ENCODE measurements around the gene CERS6. TPM values are rescaled to one million over a fixed set of nuclear protein-coding genes. Genes with fewer than 3 reads are reported as not detected.

Gene CERS6
- polyA plus RNA-seq, 1 donor from 2014 or later, result 59.3 TPM

DNA sequence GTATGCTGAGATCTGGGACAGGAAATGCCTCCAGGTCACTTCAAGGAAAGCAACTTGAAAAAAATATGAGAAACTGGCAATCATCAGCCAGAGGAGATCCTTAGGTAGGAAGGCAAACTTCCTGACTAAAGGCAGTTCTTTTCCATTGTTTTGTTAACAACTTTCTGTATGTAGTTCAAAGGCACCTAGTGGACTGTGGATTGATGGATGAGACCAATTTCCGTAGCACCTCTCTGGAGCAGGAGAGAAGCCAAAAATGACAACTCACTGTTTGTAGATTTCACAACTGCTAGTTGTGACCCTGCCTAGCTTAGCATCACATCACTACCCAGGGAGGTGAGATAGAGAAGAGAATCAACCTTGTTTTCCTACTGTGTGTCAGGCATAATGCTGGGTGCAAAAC is 324.6 kb downstream of the CERS6 start:
- TF ChIP-seq EP300 (conservative IDR thresholded peaks at IDR 0.05; ENCODE audit: poor library complexity, severe bottlenecking) (no peak), MXI1 (conservative IDR thresholded peaks at IDR 0.05; ENCODE audit: poor library complexity, severe bottlenecking) (no peak), TAF1 (IDR thresholded peaks at IDR 0.05; ENCODE audit: low read depth) (no peak), RAD21 (conservative IDR thresholded peaks at IDR 0.05) (no peak), CTCF (IDR thresholded peaks at IDR 0.05; ENCODE audit: poor library complexity, severe bottlenecking) (no peak), EZH2 (IDR thresholded peaks at IDR 0.05; ENCODE audit: borderline replicate concordance, insufficient read depth, low read length, poor library complexity, severe bottlenecking) (no peak), POLR2AphosphoS5 (IDR thresholded peaks at IDR 0.05) (no peak), SMC3 (conservative IDR thresholded peaks at IDR 0.05; ENCODE audit: poor library complexity) (no peak)
- TF ChIP-seq, protein P1, sequence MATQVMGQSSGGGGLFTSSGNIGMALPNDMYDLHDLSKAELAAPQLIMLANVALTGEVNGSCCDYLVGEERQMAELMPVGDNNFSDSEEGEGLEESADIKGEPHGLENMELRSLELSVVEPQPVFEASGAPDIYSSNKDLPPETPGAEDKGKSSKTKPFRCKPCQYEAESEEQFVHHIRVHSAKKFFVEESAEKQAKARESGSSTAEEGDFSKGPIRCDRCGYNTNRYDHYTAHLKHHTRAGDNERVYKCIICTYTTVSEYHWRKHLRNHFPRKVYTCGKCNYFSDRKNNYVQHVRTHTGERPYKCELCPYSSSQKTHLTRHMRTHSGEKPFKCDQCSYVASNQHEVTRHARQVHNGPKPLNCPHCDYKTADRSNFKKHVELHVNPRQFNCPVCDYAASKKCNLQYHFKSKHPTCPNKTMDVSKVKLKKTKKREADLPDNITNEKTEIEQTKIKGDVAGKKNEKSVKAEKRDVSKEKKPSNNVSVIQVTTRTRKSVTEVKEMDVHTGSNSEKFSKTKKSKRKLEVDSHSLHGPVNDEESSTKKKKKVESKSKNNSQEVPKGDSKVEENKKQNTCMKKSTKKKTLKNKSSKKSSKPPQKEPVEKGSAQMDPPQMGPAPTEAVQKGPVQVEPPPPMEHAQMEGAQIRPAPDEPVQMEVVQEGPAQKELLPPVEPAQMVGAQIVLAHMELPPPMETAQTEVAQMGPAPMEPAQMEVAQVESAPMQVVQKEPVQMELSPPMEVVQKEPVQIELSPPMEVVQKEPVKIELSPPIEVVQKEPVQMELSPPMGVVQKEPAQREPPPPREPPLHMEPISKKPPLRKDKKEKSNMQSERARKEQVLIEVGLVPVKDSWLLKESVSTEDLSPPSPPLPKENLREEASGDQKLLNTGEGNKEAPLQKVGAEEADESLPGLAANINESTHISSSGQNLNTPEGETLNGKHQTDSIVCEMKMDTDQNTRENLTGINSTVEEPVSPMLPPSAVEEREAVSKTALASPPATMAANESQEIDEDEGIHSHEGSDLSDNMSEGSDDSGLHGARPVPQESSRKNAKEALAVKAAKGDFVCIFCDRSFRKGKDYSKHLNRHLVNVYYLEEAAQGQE (IDR thresholded peaks at IDR 0.05; ENCODE audit: borderline replicate concordance), result no peak
- Histone ChIP-seq H3K4me2 (ENCODE audit: low read length) (no peak overlapping the region), H3K79me2 (replicated peaks; ENCODE audit: insufficient read depth, low read length) (no peaks in the 10 kb centered on the region)

DNA sequence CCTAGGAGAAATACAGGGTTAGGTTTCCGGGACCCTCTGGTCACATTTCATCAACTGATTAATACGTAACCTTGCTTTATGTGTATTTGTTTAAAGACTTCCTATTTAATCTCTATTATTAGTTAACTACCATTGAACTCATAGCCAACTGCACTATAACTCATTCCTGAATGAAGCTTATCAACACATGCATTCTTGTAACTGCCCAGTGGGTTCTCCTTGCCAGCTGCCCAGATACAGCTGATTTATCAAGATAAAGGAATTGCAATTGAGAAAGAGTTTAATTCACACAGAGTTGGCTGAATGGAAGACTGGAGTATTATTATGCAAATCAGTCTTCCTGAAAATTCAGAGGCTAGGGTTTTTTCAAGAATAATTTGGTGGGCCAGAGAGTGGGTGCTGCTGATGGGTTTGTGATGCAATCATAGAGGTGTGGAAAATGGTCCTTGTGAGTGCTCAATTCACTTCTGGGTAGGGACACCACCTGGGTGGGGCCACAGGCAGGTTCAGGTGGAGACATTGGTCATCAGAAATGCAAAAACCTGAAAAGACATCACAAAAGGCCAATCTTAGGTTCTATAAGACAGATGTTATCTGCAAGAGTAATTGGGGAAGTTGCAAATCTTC is 325.2 kb downstream of the CERS6 start:
- Histone ChIP-seq H3F3A (ENCODE audit: insufficient read depth, low read length, poor library complexity, severe bottlenecking) (no peaks in the 10 kb centered on the region), H3K9me2 (ENCODE audit: insufficient read depth, low read length) (no peaks in the 10 kb centered on the region), H3K36me3 (ENCODE audit: insufficient read depth, low read length) (no peaks in the 10 kb centered on the region), H3K4me2 (ENCODE audit: low read length) (no peak overlapping the region), H3K79me2 (replicated peaks; ENCODE audit: insufficient read depth, low read length) (no peaks in the 10 kb centered on the region), H3K27ac (ENCODE audit: low read length) (no peak overlapping the region), H4K20me1 (ENCODE audit: insufficient read depth) (no peaks in the 10 kb centered on the region), H2AFZ (ENCODE audit: low read depth, low read length) (no peak overlapping the region), H3K27me3 (ENCODE audit: insufficient read depth, low read depth, low read length) (no peaks in the 10 kb centered on the region), H3K9ac (ENCODE audit: low read length) (no peak overlapping the region), H3K9me3 (ENCODE audit: low read length) (no peaks in the 10 kb centered on the region), H3K4me3 (ENCODE audit: low read length) (no peak overlapping the region)
- no peak for TF ChIP-seq RAD21 (conservative IDR thresholded peaks at IDR 0.05)
- no peak for TF ChIP-seq SMC3 (conservative IDR thresholded peaks at IDR 0.05; ENCODE audit: poor library complexity)
- no peak for TF ChIP-seq EP300 (conservative IDR thresholded peaks at IDR 0.05; ENCODE audit: poor library complexity, severe bottlenecking)

More for the DNA sequence above, 324.6 kb downstream of the CERS6 start:
- Histone ChIP-seq H3K36me3 (ENCODE audit: insufficient read depth, low read length) (no peaks in the 10 kb centered on the region), H3K4me3 (ENCODE audit: low read length) (no peak overlapping the region), H3F3A (ENCODE audit: insufficient read depth, low read length, poor library complexity, severe bottlenecking) (no peaks in the 10 kb centered on the region), H3K27me3 (ENCODE audit: insufficient read depth, low read depth, low read length) (no peaks in the 10 kb centered on the region), H4K20me1 (ENCODE audit: insufficient read depth) (no peaks in the 10 kb centered on the region), H3K9me3 (ENCODE audit: low read length) (no peaks in the 10 kb centered on the region), H3K27ac (ENCODE audit: low read length) (no peak overlapping the region), H3K9me2 (ENCODE audit: insufficient read depth, low read length) (no peaks in the 10 kb centered on the region), H2AFZ (ENCODE audit: low read depth, low read length) (no peak overlapping the region), H3K9ac (ENCODE audit: low read length) (no peak overlapping the region)
